ENCODE results near the gene HORMAD1.
"Not testable (repeated sequence)": the region's sequence is repeated elsewhere in the genome, so short reads cannot be mapped to it uniquely, and the experiment has no call there.

The HORMAD1 gene

DNA sequence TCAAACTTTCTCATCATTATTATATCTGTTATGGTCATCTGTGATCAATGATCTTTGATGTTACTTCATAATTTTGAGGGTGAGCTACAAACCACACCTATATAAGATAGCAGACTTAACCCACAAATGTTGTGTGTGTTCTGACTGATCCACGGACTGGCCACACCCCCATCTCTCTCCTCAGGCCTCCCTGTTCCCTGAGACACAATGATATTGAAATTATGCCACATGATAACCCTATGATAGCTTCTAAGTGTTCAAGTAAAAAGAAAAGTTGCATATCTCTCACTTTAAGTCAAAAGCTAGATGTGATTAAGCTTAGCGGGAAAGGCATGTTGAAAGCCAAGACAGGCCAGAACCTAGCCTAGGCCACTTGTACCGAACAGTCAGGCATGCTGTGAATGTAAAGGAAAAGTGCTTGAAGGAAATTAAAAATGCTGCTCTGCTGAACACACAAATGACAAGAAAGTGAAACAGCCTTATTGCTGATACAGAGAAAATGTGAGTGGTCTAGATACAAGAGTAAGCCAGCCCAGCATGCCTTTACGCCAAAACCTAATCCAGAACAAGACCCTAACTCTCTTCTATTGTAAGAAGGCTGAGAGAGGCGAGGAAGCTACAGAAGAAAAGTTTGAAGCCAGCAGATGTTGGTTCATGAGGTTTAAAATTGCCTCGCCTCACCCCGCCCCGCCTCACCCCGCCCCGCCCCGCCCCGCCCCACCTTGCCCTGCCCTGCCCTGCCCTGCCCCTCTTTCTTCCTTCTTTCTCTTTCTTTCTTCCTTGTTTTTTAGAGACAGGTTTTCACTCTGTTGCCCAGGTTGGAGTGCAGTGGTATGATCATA, 28.4 kb upstream of the HORMAD1 start:
- no peaks in the 10 kb centered on the region for H3K27me3 ChIP-seq (ENCODE audit: control insufficient read depth, insufficient read depth, low read length)
- H3K27ac ChIP-seq (ENCODE audit: low read length), result no peak overlapping the region
- H3K4me3 ChIP-seq (ENCODE audit: low read length), result no peak overlapping the region
- no peaks in the 10 kb centered on the region for H3K9me3 ChIP-seq (ENCODE audit: control insufficient read depth, low read depth, low read length)
- no peaks in the 10 kb centered on the region for H3K36me3 ChIP-seq (ENCODE audit: control insufficient read depth, low read depth, low read length)
- no peaks in the 10 kb centered on the region for H3K4me1 ChIP-seq (ENCODE audit: control insufficient read depth, low read depth, low read length)
- no peak overlapping the region for H3K9ac ChIP-seq (ENCODE audit: low read length)

DNA sequence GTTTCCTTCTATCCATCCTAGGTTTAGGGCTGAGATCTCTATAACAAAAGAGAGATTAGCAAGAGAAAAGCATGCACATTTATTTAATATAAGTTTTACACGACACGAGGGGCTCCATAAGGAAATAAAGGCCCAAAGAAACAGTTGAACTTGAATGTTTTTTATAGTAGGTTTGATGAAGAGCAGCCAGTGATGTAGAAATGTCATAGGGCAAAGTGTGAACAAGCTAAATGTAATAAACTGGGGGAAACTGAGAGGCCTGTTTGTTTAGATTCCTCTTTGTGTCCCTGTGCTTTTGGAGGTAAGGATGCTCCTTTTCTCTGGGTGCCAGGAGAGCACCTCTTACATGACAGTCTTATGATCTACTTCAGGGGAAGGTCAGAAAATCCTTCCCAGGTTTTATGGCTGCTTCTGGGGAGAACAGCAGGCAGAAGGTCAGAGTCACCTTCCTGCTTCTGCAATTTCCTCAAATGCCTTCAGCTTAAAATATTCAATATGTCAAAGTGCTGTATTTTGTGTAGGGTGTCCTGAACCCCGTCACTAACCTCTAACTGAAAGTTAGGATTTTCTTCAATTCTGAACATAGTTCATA, 9.5 kb upstream of the HORMAD1 start:
- no peaks in the 10 kb centered on the region for H3K27me3 ChIP-seq (ENCODE audit: control insufficient read depth, insufficient read depth, low read length)
- no peak overlapping the region for H3K9ac ChIP-seq (ENCODE audit: low read length)
- H3K4me3 ChIP-seq (ENCODE audit: low read length), result no peak overlapping the region
- H3K27ac ChIP-seq (ENCODE audit: low read length), result no peak overlapping the region
- no peaks in the 10 kb centered on the region for H3K36me3 ChIP-seq (ENCODE audit: control insufficient read depth, low read depth, low read length)
- no peaks in the 10 kb centered on the region for H3K4me1 ChIP-seq (ENCODE audit: control insufficient read depth, low read depth, low read length)
- H3K9me3 ChIP-seq (ENCODE audit: control insufficient read depth, low read depth, low read length), result no peaks in the 10 kb centered on the region

DNA sequence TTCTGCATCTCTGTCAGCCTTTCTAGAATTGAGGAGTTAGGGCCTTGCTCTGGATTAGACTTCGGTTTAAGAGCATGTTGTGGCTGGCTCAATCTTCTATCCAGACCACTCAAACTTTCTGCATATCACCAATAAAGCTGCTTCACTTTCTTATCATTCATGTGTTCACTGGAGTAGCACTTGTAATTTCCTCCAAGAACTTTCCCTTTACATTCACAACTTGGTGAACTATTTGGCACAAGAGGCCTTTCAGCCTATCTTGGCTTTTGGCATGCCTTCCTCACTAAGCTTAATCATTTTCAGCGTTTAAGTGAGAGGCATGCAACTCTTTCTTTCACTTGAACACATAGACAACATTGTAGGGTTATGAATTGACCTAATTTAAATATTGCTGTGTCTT, 3.6 kb upstream of the HORMAD1 start:
- Histone ChIP-seq H3K9ac (ENCODE audit: low read length) (no peak overlapping the region), H3K9me3 (ENCODE audit: control insufficient read depth, low read depth, low read length) (no peaks in the 10 kb centered on the region), H3K27me3 (ENCODE audit: control insufficient read depth, insufficient read depth, low read length) (no peaks in the 10 kb centered on the region), H3K4me3 (ENCODE audit: low read length) (no peak overlapping the region), H3K36me3 (ENCODE audit: control insufficient read depth, low read depth, low read length) (no peaks in the 10 kb centered on the region), H3K27ac (ENCODE audit: low read length) (no peak overlapping the region), H3K4me1 (ENCODE audit: control insufficient read depth, low read depth, low read length) (no peaks in the 10 kb centered on the region)

DNA sequence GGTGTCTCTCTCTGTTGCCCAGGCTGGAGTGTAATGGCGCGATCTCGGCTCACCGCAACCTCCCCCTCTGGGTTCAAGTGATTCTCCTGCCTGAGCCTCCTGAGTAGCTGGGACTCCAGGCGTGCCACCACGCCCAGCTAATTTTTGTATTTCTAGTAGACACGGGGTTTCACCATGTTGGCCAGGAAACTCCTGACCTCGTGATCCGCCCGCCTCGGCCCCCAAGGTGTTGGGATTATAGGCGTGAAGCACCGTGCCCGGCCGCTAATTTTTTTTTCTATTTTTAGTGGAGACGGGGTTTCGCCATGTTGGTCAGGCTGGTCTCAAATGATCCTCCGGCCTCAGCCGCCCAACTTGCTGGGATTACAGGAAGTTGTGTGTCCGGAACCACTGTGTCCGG, 597 bp downstream of the HORMAD1 start:
- Histone ChIP-seq H3K27ac (ENCODE audit: low read length) (no peak overlapping the region), H3K27me3 (ENCODE audit: control insufficient read depth, insufficient read depth, low read length) (no peaks in the 10 kb centered on the region), H3K9me3 (ENCODE audit: control insufficient read depth, low read depth, low read length) (no peaks in the 10 kb centered on the region), H3K4me1 (ENCODE audit: control insufficient read depth, low read depth, low read length) (no peaks in the 10 kb centered on the region), H3K9ac (ENCODE audit: low read length) (no peak overlapping the region), H3K4me3 (ENCODE audit: low read length) (no peak overlapping the region), H3K36me3 (ENCODE audit: control insufficient read depth, low read depth, low read length) (no peaks in the 10 kb centered on the region)

DNA sequence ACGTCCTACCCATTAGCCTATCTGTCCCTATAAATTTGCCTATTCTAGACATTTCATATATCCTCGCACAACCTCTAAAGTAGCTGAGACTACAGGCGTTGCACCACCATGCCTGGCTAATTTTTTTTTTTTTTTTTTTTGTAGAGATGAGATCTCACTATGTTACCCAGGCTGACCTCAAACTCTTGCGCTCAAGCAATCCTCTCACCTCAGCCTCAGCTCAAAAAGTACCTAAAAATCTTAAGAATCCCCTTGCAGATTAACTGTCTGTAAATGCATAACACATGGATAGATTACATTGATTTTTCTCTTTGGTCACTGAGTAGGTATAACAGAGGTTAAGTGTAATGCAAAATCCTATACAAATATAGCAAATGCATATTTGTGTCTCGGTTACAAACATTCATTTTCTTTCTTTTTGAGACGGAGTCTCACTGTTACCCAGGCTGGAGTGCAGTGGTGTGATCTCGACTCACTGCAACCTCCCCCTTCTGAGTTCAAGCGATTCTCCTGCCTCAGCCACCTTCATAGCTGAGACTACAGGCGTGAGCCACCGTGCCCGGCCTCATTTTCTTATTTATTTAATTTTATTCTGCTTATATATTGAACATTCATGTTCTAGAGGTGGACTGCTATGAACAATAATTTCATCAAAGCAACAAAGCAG, 2.3 kb downstream of the HORMAD1 start:
- Histone ChIP-seq H3K9me3 (ENCODE audit: control insufficient read depth, low read depth, low read length) (no peaks in the 10 kb centered on the region), H3K27me3 (ENCODE audit: control insufficient read depth, insufficient read depth, low read length) (no peaks in the 10 kb centered on the region), H3K36me3 (ENCODE audit: control insufficient read depth, low read depth, low read length) (no peaks in the 10 kb centered on the region), H3K4me3 (ENCODE audit: low read length) (no peak overlapping the region), H3K4me1 (ENCODE audit: control insufficient read depth, low read depth, low read length) (peaks cover under 1% of the 10 kb centered on the region), H3K9ac (ENCODE audit: low read length) (no peak overlapping the region), H3K27ac (ENCODE audit: low read length) (no peak overlapping the region)

DNA sequence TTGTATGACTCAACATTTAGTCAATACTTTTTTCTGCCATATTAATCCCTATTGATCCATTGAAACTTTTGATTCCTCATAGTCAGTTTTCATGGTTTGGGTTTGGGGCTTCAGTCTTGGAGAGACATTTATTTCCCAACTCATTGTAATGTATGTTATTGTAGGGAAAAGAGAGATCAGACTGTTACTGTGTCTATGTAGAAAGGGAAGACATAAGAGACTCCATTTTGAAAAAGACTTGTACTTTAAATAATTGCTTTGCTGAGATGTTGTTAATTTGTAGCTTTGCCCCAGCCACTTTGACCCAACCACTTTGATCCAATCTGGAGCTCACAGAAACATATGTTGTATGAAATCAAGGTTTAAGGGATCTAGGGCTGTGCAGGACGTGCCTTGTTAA, 11.7 kb downstream of the HORMAD1 start:
- not testable (repeated sequence) for H3K9ac ChIP-seq (ENCODE audit: low read length); H3K27me3 ChIP-seq (ENCODE audit: control insufficient read depth, insufficient read depth, low read length); H3K9me3 ChIP-seq (ENCODE audit: control insufficient read depth, low read depth, low read length); H3K4me1 ChIP-seq (ENCODE audit: control insufficient read depth, low read depth, low read length); H3K4me3 ChIP-seq (ENCODE audit: low read length); H3K36me3 ChIP-seq (ENCODE audit: control insufficient read depth, low read depth, low read length); H3K27ac ChIP-seq (ENCODE audit: low read length)

DNA sequence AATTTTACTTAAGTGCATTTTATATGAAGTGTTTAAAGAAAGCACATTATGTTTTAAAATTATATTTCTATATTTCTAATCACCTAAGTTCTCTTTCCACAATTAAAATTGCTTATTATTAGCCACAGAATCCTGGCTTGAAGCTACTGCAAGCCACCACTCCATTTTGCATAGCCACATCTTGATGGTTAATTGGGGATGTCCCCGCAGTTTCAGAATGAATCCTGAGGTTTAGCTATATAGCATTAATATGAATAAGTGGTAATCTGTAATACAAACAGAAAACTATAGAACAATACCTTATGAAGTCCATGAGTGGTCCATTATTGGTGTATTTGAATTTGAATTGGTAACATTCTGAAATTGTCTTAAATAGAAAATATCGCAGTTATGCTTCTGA, 12.1 kb downstream of the HORMAD1 start:
- Histone ChIP-seq H3K27ac (ENCODE audit: low read length) (no peak overlapping the region), H3K9me3 (ENCODE audit: control insufficient read depth, low read depth, low read length) (no peaks in the 10 kb centered on the region), H3K4me1 (ENCODE audit: control insufficient read depth, low read depth, low read length) (peaks cover 6% of the 10 kb centered on the region), H3K9ac (ENCODE audit: low read length) (no peak overlapping the region), H3K36me3 (ENCODE audit: control insufficient read depth, low read depth, low read length) (no peaks in the 10 kb centered on the region), H3K4me3 (ENCODE audit: low read length) (no peak overlapping the region), H3K27me3 (ENCODE audit: control insufficient read depth, insufficient read depth, low read length) (no peaks in the 10 kb centered on the region)

DNA sequence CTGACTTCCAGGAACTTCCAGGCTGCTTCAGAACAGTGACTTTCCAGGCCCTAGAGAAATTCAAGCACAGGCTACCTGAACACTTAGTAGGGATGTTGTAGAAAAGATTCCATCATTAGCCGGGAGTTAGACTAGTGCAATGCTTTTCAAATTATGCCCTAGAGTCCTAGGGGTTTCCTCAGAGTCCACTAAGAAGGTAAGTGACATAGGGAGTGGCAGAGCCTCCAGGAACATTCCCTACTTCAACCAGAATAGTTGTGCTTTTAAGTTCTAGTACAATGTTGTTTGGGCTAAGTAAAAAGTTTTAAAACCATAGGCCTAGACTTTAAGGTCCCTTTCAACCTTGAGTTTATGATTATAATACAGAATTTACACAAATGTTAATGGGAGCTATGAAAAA, 14.6 kb downstream of the HORMAD1 start:
- H3K36me3 ChIP-seq (ENCODE audit: control insufficient read depth, low read depth, low read length), result no peaks in the 10 kb centered on the region
- H3K4me3 ChIP-seq (ENCODE audit: low read length), result no peak overlapping the region
- no peaks in the 10 kb centered on the region for H3K9me3 ChIP-seq (ENCODE audit: control insufficient read depth, low read depth, low read length)
- no peaks in the 10 kb centered on the region for H3K27me3 ChIP-seq (ENCODE audit: control insufficient read depth, insufficient read depth, low read length)
- H3K4me1 ChIP-seq (ENCODE audit: control insufficient read depth, low read depth, low read length), result no peaks in the 10 kb centered on the region
- no peak overlapping the region for H3K9ac ChIP-seq (ENCODE audit: low read length)
- no peak overlapping the region for H3K27ac ChIP-seq (ENCODE audit: low read length)

DNA sequence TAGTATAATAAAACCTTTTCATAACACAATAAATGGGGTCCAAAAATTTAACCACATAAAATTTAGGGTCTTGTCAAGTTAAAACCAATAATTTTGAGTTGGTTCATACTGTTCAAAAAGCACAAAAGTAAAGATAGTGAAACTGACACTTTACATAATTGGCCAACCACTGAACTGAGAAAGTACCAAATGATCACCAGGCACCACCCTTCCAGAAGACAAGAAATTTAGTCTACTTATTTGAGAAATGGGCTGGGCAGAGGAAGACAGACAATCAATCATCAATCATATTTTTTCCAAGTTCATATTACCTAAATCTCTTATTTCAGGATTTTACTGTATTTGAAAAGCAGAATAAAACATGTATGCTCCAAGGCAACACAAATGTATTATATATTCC, 17.3 kb downstream of the HORMAD1 start:
- Histone ChIP-seq H3K27me3 (ENCODE audit: control insufficient read depth, insufficient read depth, low read length) (no peaks in the 10 kb centered on the region), H3K36me3 (ENCODE audit: control insufficient read depth, low read depth, low read length) (no peaks in the 10 kb centered on the region), H3K4me3 (ENCODE audit: low read length) (no peak overlapping the region), H3K9ac (ENCODE audit: low read length) (no peak overlapping the region), H3K9me3 (ENCODE audit: control insufficient read depth, low read depth, low read length) (no peaks in the 10 kb centered on the region), H3K4me1 (ENCODE audit: control insufficient read depth, low read depth, low read length) (no peaks in the 10 kb centered on the region), H3K27ac (ENCODE audit: low read length) (no peak overlapping the region)

DNA sequence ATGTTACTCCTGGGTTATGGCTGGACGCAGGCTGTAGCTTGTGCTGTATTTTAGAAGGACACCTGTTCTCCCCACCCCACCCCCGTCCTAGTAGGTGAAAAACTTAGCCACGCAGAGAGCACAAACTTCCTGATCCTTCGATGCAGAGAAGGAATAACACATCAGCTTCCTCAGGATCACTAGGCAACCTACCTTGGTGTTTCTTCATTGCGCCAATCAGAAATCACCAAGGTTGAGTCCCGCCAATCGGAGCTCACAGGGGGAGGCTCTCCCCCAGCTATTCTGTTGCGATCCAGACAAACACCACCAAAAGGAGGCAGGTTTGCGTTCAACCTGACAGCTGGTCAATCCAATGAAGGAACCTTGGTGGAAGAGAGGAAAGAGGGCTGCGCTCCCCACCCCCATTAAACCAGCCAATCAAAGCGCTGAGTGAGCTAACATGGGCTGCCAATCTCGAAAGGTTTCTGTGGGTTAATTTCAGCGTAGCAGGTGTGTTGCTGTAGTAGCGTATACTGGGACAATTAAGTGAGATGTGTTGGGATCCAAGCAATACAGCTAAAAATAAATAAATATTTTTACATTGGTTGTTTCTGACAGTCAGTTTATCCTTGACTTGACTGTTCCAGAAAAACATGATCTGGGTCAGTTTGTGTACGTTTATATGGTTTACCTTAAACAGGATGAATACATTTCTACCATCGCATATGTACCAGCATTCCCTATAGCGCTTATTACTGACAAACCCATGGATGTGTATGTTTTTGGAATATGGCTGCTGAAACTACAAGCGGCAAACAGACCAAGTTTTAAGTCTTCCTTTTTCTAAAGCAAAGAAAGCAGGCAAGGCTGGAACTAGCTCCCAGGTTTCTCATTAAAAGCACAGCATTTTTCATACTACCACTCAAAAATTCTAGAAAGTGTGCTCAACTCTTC, 23.4 kb downstream of the HORMAD1 start, which contains the start of gene GOLPH3L:
Gene GOLPH3L, minus strand, starts transcription at position 160 of the 933 bp plus-strand sequence. CDS start 2,316 bp downstream, outside the sequence.
- no peaks in the 10 kb centered on the region for H3K9me3 ChIP-seq (ENCODE audit: control insufficient read depth, low read depth, low read length)
- H3K4me3 ChIP-seq (ENCODE audit: low read length), result peak within 1 kb of the TSS; percentile 97
- peaks cover 22% of the 10 kb centered on the region for H3K36me3 ChIP-seq (ENCODE audit: control insufficient read depth, low read depth, low read length)
- no peaks in the 10 kb centered on the region for H3K27me3 ChIP-seq (ENCODE audit: control insufficient read depth, insufficient read depth, low read length)
- H3K4me1 ChIP-seq (ENCODE audit: control insufficient read depth, low read depth, low read length), result peaks cover 4% of the 10 kb centered on the region
- peak within 1 kb of the TSS; percentile 75 for H3K27ac ChIP-seq (ENCODE audit: low read length)
- peak within 1 kb of the TSS; percentile 81 for H3K9ac ChIP-seq (ENCODE audit: low read length)

DNA sequence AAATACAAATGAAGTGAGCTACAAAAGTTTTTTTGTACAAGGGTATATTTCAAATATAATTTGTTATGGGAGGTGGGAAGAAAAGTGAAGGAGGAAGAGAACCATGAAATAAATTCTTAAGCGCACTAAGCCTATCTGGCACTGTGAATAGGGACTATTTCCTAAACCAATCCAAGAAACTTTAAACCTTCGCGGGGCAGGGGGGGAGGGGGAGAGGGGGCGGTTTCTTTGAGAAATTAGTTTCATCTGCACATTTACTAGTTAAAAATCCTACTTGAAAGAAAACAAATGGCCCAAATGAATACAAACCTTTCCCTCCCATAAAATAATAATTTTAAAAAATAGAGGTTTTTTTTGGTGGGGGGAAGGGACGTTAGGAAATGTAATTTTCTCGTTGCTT, 24.1 kb downstream of the HORMAD1 start:
- H3K27me3 ChIP-seq (ENCODE audit: control insufficient read depth, insufficient read depth, low read length), result no peaks in the 10 kb centered on the region
- H3K36me3 ChIP-seq (ENCODE audit: control insufficient read depth, low read depth, low read length), result peaks cover 28% of the 10 kb centered on the region
- peak overlapping the region; percentile 75 for H3K27ac ChIP-seq (ENCODE audit: low read length)
- peak overlapping the region; percentile 97 for H3K4me3 ChIP-seq (ENCODE audit: low read length)
- no peaks in the 10 kb centered on the region for H3K9me3 ChIP-seq (ENCODE audit: control insufficient read depth, low read depth, low read length)
- H3K4me1 ChIP-seq (ENCODE audit: control insufficient read depth, low read depth, low read length), result peaks cover 4% of the 10 kb centered on the region
- peak overlapping the region; percentile 81 for H3K9ac ChIP-seq (ENCODE audit: low read length)
